ENCODE data around the gene PTPRJ. TPM values are rescaled to one million over a fixed set of nuclear protein-coding genes. Genes with fewer than 3 reads are reported as not detected.

The PTPRJ gene
- total RNA-seq, 1 donor from 2014 or later = 1.6 TPM

- Histone ChIP-seq H3K36me3 (ENCODE audit: control insufficient read depth, insufficient read depth, low read length) (no peaks in the 10 kb centered on the region), H3K4me3 (ENCODE audit: low read depth, low read length) (no peak overlapping the region), H3K27me3 (ENCODE audit: control insufficient read depth, insufficient read depth, low read length) (no peaks in the 10 kb centered on the region)
- FAIRE-seq (no peak), DNase-seq (ENCODE audit: low read depth) (peak; percentile 74)
- no peak for TF ChIP-seq CTCF (IDR thresholded peaks at IDR 0.05; ENCODE audit: insufficient read depth, low read length, severe bottlenecking)
These were observed 26.1 kb downstream of the PTPRJ start for GRCh38 chr11:48006301-48006992.

- H3K36me3 ChIP-seq (ENCODE audit: control insufficient read depth, insufficient read depth, low read length) = no peaks in the 10 kb centered on the region
- H3K27me3 ChIP-seq (ENCODE audit: control insufficient read depth, insufficient read depth, low read length) = no peaks in the 10 kb centered on the region
- TF ChIP-seq CTCF (IDR thresholded peaks at IDR 0.05; ENCODE audit: insufficient read depth, low read length, severe bottlenecking) = no peak
- DNase-seq (ENCODE audit: low read depth) = no peak
- H3K4me3 ChIP-seq (ENCODE audit: low read depth, low read length) = no peak overlapping the region
- no peak for FAIRE-seq
These were observed 27.3 kb downstream of the PTPRJ start for GRCh38 chr11:48007677-48008076.

GRCh38 chr11:48008951-48009270 lies 28.6 kb downstream of the PTPRJ start:
- FAIRE-seq = no peak
- Histone ChIP-seq H3K27me3 (ENCODE audit: control insufficient read depth, insufficient read depth, low read length) (no peaks in the 10 kb centered on the region), H3K36me3 (ENCODE audit: control insufficient read depth, insufficient read depth, low read length) (no peaks in the 10 kb centered on the region), H3K4me3 (ENCODE audit: low read depth, low read length) (no peak overlapping the region)
- no peak for DNase-seq (ENCODE audit: low read depth)
- no peak for TF ChIP-seq CTCF (IDR thresholded peaks at IDR 0.05; ENCODE audit: insufficient read depth, low read length, severe bottlenecking)

- DNase-seq (ENCODE audit: low read depth) = no peak
- no peak for TF ChIP-seq CTCF (IDR thresholded peaks at IDR 0.05; ENCODE audit: insufficient read depth, low read length, severe bottlenecking)
- Histone ChIP-seq H3K4me3 (ENCODE audit: low read depth, low read length) (no peak overlapping the region), H3K36me3 (ENCODE audit: control insufficient read depth, insufficient read depth, low read length) (no peaks in the 10 kb centered on the region), H3K27me3 (ENCODE audit: control insufficient read depth, insufficient read depth, low read length) (no peaks in the 10 kb centered on the region)
- no peak for FAIRE-seq
These were observed 30.9 kb downstream of the PTPRJ start for GRCh38 chr11:48011102-48011797.

GRCh38 chr11:48011798-48012391 lies 31.5 kb downstream of the PTPRJ start:
- FAIRE-seq = no peak
- Histone ChIP-seq H3K27me3 (ENCODE audit: control insufficient read depth, insufficient read depth, low read length) (no peaks in the 10 kb centered on the region), H3K36me3 (ENCODE audit: control insufficient read depth, insufficient read depth, low read length) (no peaks in the 10 kb centered on the region), H3K4me3 (ENCODE audit: low read depth, low read length) (no peak overlapping the region)
- DNase-seq (ENCODE audit: low read depth) = no peak
- TF ChIP-seq CTCF (IDR thresholded peaks at IDR 0.05; ENCODE audit: insufficient read depth, low read length, severe bottlenecking) = no peak

All from bronchial epithelial cell (primary cell).